IMR-90 (cell line): ENCODE data around the gene GRIA3.

Experiments used
- BHLHE40 ChIP-seq: fragments of 150-350 bp; IDR thresholded peaks from 2 replicates; pipeline ENCODE4 v1.6.1; 2016; ENCODE audit warnings: mild to moderate bottlenecking, low read depth, low read length
- CTCF ChIP-seq: conservative IDR thresholded peaks from 2 replicates; pipeline ENCODE4 v1.5.1; 2012; ENCODE audit warnings: mild to moderate bottlenecking, low read depth, low read length, improper control_type of control experiment
- MXI1 ChIP-seq: IDR thresholded peaks from 2 replicates; pipeline ENCODE4 v1.6.1; 2012; ENCODE audit warnings: low read depth, mild to moderate bottlenecking, low read length, moderate library complexity, borderline replicate concordance
- RFX5 ChIP-seq: IDR thresholded peaks from 2 replicates; pipeline ENCODE4 v1.8.0; 2012; ENCODE audit warnings: low read depth, mild to moderate bottlenecking, low read length, moderate library complexity

DNA sequence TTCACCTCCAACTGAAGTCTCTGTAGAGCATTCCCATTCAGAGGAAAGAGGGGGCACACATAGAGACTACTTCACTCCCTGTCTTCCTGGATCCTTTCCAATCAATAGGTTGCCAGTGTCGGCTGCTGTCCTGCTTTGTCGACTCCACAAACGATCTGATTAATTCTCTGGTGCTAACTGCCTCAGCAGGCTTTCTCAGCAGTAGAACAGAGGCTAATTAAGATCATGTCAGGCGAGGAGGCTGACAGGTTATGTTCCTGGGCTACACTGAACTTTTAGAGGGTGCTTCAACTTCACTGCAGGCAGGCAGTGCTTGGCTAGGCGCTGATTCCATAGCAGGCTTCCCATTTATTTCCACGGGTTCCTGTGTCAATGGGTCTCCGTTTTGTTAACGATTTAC lies 79.2 kb downstream of the GRIA3 start:
- TF ChIP-seq RFX5 (no peak), CTCF (no peak), BHLHE40 (no peak), MXI1 (no peak)
